GM21529 (cell line): ENCODE results near the gene IL1F10.

ENCODE experiments used
- ATAC-seq: cut with Tn5 transposase; IDR thresholded peaks from one replicate; pipeline ENCODE4 v1.9.1; 2021; ENCODE audit not compliant: unreplicated experiment

IL1F10 gene, protein sequence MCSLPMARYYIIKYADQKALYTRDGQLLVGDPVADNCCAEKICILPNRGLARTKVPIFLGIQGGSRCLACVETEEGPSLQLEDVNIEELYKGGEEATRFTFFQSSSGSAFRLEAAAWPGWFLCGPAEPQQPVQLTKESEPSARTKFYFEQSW

GRCh38 chr2:113067681-113068080, at the start of gene IL1F10:
Gene IL1F10, plus strand, starts transcription at chr2:113067970. Its CDS starts 4,769 bp downstream, at chr2:113072739.
- ATAC-seq: no peak

- ATAC-seq: no peak
These were observed 49.3 kb upstream of the IL1F10 start for GRCh38 chr2:113018509-113018908.

GRCh38 chr2:113021312-113021711, 46.5 kb upstream of the IL1F10 start:
- ATAC-seq: no peak

DNA sequence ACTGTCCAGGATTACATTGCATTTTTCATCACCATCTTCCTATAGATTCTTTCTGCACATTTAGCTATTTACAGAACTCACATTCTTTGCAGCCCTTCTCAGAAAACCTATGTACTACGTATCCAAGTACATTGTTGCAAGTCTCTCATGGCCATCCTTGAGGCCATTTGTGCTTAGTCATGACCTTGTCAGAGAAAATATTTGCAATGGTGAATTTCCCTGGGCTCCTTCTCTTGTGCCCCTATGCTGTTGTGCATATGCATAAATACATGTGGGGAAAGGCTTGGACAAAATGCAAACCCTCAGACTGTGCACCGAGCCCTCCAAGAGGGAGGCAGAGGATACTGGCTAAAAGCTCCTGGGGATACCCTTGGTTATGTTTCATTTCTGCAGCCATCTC, 43.0 kb upstream of the IL1F10 start:
- ATAC-seq: no peak

GRCh38 chr2:113025737-113026136, 42.0 kb upstream of the IL1F10 start:
- ATAC-seq: no peak

DNA sequence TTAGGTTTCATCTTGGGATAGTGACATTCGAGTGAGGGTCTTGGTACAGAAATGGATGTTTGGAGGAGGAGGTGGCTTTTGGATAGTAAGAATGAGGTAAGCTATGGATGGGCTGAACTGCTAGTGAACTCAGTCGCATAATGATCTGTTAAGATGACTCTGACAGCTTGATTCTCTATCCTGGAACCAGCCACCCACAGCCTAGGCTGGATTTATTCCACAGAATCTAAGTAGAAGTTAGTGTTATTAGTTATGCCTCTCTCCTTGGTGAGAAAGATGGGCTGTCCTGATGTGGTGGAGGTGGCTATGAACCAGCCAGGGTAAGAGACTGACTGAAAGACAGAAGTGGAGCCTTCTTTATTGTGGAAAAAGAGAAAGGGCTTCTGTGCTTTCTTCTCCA, 40.1 kb upstream of the IL1F10 start:
- ATAC-seq: no peak

DNA sequence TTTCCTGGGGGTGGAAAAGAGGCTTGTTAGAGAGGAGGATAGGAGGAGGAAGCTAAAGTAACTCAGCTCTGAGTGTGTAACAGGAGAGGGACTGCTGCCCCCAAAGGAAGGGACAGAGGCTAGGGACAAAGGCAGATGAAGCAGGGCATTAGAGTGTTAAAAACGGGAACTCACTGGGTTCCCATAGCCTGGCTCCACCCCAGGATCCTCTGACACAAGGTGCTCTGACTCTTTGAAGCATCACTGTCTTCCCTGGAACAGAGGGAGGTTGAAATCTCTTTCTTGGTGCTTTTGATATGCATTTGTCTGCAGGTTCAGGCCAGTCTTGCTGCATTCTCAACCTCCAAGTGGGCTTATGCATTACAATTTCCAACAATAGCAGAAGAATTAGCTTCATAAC, 39.7 kb upstream of the IL1F10 start:
- ATAC-seq: no peak

DNA sequence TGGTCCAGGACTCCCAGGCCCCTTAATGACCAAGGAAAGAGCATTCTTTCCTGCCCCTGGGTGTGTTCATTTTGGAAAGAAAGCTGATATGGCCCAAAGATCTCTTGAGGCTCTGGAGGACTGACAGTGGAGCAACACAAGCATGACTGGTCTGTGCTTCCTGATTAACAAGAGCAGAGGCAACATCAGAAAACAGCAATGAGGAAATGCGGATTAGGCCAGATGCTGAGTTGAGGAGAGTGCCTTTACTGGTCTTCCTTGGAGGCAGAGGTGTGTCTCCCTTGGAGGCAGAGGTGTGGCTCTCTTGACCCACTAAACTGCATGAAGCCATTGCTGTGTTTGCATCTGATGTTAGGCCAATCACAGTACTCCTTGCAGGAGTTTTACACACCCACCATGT, 35.0 kb upstream of the IL1F10 start:
- ATAC-seq: no peak

DNA sequence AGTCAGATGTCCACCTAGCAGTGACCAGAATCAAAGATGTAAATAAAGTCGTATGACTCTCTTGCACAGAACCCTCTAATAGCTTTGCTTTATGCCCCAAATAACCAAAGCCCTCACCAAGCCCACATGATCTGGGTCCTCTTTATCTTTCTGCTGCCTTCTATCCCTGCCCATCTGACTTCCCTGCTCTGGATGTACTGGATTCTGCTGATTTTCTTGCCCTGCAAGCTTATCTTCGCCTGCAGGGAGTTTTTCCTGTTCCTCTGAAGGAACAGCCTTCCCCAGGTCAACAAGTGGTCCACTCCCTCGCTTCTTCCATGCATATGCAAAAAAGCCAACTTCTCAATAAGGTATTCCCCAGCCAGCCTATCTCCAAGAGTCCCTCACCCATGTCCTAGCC, 33.8 kb upstream of the IL1F10 start:
- no peak for ATAC-seq

DNA sequence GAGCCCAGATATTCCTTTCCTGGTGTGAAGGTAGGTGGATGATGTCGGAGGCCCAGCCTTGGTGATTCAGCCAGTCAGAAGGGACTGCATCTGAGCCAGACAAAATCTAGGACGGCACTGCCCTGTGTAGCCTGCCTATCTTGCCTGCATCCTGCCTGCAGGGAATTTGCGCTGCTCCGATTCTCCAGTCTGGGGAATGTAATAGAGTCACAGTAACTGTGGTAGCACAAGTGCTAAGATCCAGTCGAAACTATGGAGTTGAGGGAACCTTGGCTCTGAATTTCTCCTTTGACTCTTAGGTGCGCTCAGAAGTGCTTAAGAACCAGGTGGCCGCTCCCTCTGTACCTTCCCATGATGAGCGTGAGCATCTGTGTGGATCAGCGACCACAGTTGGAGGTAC, 31.0 kb upstream of the IL1F10 start:
- ATAC-seq: no peak

GRCh38 chr2:113038291-113038690, 29.5 kb upstream of the IL1F10 start:
- no peak for ATAC-seq

- ATAC-seq: no peak
These were observed 28.6 kb upstream of the IL1F10 start for GRCh38 chr2:113039158-113039557.

DNA sequence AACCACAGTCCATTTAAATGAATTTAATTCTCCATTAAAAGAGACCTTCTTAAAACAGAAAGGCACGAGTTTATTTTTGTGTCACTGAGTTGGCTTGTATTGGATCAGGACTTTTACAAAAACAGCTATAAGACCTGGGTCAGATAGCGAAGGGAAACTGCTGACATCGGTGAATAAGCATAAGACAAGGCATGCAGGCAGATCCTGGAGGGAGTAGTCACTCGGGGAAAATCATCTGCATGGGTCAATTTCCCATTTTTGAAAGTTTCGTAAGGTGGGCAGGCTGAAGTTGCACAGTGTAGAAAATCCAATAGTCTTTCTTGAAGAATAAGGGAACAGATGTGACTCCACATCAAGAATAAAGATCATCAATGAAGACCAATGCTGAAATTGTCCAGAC, 28.1 kb upstream of the IL1F10 start:
- ATAC-seq: no peak

DNA sequence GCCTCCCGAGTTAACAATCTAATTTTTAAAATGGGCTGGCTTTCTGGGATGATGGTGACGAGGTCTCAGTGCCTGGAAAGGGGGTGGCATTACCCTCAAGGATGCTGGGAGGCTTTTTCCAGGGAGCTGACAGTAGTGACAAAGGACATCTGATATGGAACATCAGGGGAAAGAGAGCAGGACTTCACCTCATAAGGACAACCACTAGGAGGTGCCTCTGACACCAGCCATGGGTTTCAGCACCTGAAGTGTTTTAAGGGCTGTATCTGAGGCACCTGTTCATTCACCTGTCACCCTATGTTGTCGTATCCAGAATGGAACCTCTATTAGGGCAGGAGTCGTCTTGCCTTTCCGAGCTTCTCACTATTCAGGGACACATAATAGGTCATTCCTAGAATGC, 25.9 kb upstream of the IL1F10 start:
- no peak for ATAC-seq

DNA sequence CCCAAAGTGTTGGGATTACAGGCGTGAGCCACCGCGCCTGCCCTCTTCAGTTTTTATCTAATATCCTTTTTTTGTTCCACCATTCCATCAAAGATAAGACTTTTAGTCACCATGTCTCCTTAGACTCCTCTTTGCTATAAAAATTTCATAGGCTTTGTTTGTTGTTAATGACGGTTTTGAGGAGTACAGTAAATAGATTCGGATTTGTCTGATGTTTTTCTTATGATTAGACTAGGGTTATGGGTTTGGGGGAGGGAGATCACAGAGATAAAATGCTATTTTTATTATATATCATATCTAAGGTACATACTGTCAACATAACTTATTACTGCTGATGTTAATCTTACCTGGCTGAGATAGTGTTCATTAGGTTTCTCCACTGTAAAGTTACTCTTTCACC, 21.3 kb upstream of the IL1F10 start:
- ATAC-seq: no peak

DNA sequence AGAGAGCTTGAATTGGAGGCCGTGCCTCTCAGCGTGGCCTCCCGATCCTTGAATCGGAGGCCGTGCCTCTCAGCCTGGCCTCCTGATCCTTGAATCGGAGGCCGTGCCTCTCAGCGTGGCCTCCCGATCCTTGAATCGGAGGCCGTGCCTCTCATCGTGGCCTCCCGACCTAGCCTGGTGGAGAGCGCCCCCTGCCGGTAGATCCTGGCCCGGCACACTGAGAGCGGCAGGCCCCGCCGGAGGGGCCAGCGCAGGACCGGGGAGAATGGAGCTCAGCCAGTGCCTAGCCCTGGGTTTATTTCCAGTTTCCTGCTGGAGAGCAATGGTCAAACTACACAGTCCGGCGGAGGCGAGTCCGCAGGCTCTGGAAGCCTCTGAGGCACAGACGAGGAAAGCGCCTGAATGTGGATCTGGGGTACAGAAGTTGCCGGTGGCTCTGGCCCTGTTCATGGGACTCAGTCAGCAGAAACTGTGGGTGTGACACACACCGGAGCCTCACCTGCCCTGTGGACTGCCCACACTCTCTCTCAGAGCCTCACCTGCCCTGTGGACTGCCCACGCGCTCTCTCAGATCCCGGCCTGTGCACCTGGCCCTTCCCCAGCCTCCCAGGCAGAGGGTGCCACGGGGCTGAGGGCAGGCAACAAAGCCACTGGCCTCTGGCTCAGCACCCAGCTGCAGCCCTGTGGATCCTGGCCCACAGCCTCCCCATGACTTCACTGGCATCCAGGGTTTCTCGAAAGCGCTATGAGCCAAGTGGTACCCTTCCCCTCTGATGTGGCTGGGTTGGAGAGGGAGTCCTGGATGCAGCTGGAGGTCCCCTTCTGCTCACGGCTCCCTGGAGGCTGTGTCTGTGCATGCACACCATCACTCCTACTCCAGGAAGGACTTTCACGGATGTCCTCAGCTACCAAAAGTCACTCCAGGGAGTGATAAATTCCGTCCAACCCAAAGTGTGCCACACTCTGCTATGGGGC, 16.6 kb upstream of the IL1F10 start:
- no peak for ATAC-seq

- no peak for ATAC-seq
These were observed 15.3 kb upstream of the IL1F10 start, which contains the start of gene IL36B for GRCh38 chr2:113052396-113052917. Gene IL36B, minus strand, starts transcription at chr2:113052867.

- no peak for ATAC-seq
These were observed 14.1 kb upstream of the IL1F10 start for GRCh38 chr2:113053666-113054065.

DNA sequence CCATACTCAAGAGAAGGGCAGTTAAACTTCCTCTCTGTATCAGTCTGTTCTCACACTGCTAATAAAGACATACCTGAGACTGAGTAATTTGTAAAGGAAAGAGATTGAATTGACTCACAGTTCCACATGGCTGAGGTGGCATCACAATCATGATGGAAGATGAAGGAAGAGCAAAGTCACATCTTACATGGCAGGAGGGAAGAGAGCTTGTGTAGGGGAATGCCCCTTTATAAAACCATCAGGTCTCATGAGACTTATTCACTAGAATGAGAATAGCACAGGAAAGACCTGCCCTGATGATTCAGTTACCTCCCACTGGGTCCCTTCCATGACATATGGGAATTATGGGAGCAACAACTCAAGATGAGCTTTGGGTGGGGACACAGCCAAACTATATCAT, 13.7 kb upstream of the IL1F10 start:
- no peak for ATAC-seq

GRCh38 chr2:113056521-113056920, 11.2 kb upstream of the IL1F10 start:
- no peak for ATAC-seq

- ATAC-seq: no peak
These were observed 10.7 kb upstream of the IL1F10 start for GRCh38 chr2:113057117-113057516.

- no peak for ATAC-seq
These were observed 9.3 kb upstream of the IL1F10 start for GRCh38 chr2:113058411-113058994.
